Fibroblast of the aortic adventitia (primary cell): ENCODE data around the gene SYNGAP1. TPM values are rescaled to one million over a fixed set of nuclear protein-coding genes. Genes with fewer than 3 reads are reported as not detected.

Experiments used
- DNase-seq: peaks from one replicate; pipeline ENCODE4 v3.0.0-alpha.2; 2010; ENCODE audit warnings: low read depth
- H3K4me3 ChIP-seq: 2 replicates; pipeline ENCODE4 v1.5.1; 2011; ENCODE audit warnings: low read depth, mild to moderate bottlenecking, control low read depth, low read length, moderate library complexity
- total RNA-seq: library from RNA; depleted of rRNA; stranded (reverse); fragments of >200 nt; gene quantifications from 2 replicates; pipeline ENCODE4 v1.2.3, GENCODE V29; 2012; ENCODE audit warnings: low replicate concordance
- TF ChIP-seq, protein P1 (sequence below): IDR thresholded peaks from 2 replicates; pipeline ENCODE4 v1.5.1; 2011; ENCODE audit warnings: mild to moderate bottlenecking, low read length, control low read depth, inconsistent platforms; ENCODE audit not compliant: insufficient read depth

Gene SYNGAP1
- total RNA-seq, 1 donor = 7.6 TPM

DNA sequence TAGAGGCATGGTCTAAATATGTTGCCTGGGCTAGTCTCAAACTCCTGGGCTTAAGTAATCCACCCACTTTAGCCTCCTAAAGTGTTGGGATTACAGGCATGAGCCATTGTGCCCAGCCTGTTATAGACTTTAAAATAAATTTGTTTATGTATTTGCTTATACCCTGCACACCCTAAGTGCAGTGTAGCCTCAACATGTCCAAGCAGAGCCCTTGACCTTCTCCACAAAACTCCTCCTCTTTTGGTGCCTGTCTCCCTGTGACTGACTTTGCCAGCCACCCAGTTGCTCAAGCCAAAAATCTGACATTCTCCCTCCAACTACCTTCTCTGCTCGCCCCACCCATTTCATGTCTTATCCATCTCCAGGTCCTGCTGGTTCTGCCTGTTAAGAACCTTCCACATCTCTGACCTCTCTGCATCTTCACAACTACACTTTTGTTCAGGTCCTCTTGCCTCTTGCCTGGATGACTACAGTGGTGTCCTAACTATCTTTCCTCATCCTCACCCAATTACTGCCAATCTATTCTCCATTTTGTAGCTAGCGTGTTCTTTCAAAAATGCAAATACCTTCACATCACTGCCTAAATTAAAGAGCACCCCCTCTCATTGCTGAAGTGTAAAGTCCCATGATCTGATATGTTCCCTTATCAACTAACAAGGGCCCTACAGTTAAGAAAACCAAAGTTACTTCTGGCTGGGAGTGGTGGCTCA lies 39.4 kb upstream of the SYNGAP1 start:
- no peak for DNase-seq
- H3K4me3 ChIP-seq = no peak overlapping the region
- TF ChIP-seq, protein P1, sequence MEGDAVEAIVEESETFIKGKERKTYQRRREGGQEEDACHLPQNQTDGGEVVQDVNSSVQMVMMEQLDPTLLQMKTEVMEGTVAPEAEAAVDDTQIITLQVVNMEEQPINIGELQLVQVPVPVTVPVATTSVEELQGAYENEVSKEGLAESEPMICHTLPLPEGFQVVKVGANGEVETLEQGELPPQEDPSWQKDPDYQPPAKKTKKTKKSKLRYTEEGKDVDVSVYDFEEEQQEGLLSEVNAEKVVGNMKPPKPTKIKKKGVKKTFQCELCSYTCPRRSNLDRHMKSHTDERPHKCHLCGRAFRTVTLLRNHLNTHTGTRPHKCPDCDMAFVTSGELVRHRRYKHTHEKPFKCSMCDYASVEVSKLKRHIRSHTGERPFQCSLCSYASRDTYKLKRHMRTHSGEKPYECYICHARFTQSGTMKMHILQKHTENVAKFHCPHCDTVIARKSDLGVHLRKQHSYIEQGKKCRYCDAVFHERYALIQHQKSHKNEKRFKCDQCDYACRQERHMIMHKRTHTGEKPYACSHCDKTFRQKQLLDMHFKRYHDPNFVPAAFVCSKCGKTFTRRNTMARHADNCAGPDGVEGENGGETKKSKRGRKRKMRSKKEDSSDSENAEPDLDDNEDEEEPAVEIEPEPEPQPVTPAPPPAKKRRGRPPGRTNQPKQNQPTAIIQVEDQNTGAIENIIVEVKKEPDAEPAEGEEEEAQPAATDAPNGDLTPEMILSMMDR = no peak

DNA sequence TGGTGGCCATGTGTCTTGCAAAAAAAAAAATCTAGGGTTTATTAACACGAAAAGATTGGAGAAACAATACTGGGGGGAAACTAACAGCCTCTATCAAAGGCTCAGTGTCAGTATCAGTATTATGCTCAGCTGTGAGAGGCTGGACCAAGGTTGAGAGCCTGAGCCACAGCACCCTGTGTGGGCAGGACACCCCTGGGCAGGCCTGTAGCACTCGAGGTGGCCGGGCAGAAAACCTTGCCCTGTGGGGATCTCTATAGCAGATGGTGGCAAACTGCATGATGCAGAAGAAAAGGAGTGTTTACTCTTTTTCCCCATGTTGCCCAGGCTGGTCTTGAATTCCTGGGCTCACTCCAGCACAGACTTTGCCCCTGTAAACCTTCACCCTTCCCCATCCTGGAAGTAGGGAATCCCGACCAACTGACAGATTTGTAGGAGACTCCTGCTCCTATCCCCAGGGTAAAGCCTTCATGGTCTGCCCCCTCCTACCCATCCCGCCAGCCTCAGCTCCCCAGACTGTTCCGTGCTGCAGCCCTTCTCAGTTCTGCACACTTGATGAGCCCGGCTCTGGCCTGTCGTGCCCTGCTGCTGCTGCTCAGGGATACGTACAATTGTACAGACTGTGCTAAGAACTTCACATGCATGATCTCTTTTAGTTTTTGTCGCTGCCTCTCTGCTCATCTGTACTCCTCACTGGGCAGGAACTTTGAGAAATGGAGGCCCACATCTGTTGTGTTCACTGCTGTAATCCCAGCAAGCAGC lies 36.3 kb upstream of the SYNGAP1 start:
- TF ChIP-seq, protein P1 = no peak
- no peak for DNase-seq
- no peak overlapping the region for H3K4me3 ChIP-seq

DNA sequence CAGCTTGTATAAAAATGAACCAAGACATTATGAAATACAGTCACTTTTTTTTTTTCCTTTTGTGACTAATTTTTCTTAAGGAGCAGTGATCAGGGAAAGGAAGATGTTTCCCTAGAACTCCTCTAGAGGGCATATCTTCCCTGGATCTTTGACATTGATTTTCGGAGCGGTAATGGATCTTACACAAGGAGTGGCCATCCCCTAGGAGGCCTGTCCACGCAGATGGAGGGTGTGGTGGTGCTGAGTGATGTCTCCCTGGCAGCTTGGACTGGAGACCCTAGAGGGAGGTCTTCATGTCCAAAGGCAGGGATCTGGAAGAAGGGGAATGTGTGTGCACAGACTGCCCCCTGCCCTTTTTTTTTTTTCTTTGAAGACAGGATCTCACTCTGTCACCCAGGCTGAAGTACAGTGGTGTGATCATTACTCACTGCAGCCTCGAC lies 35.3 kb upstream of the SYNGAP1 start:
- DNase-seq = peak; percentile 87
- TF ChIP-seq, protein P1 = peak; percentile 68
- no peak overlapping the region for H3K4me3 ChIP-seq

DNA sequence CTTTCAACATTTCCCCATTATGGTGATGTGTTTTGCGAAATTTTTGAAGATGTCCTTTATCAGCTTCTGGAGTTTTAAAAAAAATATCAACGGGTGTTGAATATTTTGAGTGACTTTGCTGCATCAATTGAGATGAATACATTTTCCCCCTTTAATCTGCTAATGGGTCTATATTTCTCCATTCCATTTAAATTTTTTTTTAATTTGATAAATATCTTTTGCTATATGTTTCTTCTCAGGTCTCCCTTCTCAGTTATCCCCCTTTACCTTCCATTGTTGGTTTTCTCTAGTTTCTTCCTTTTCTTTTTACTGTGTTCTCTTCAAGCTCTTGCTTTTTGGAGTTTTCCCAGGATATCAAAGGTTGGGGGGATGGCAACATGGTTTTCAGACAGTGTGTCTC lies 29.7 kb upstream of the SYNGAP1 start:
- TF ChIP-seq, protein P1 = no peak
- no peak overlapping the region for H3K4me3 ChIP-seq
- DNase-seq = no peak

DNA sequence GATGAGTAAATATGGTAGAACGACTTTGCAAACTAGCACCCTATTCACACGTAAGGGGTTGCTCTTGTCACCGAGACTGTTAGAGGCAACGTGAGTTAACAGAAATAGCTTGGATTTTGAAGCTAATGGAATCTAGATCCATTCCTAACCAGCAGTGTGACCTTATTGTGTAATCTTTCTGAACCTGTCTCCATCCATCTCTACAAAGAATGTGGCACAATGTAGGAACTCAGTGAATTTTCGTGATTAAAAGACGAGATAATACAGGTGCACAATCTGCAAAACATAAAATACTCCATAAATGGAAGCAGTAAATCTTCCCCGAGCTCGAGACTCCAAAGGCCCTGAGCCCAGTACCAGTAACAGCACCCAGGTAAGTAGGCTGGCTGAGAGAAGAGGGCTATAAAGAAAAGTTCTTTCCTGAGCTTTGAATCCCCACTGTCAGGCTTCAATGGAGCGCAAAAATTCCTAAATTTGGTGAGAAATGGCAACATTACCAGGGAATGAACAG lies 29.0 kb upstream of the SYNGAP1 start:
- no peak for DNase-seq
- TF ChIP-seq, protein P1 = no peak
- peak overlapping the region; percentile 51 for H3K4me3 ChIP-seq

DNA sequence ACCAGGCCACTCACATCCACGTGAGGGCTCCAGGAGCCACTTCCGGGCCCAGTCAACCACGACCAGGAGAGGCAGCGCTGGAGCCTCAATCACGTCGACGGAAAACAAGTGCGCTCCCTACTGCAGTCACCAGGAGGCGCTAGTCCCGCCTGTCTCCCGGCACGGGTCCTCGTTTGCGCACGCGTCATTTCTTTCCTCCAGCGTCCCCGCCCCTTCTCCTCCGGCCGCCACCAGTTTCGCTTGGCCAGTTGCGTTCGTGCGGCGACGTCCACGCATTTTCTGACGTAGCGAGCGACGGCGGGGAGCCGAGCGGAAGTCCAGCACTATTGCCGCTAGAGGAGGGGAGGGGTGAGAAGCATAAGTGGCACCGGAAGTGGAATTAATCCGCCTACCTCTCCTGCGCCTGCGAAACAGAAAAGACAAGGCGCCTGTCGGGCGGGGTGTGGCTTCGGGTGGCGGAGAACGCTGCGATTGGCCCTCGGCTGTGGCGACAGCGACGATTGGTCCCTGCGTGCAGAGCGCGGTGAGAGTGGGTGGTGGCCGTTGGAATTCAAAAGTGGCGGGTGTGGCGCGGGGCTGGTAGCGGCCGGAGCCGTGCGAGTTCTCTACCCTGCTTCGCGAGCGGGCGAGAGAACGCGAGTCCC lies 28.5 kb upstream of the SYNGAP1 start, which contains the start of gene KIFC1:
Gene KIFC1, plus strand, starts transcription at position 546 of the 644 bp plus-strand sequence. CDS start 163 bp downstream, outside the sequence.
- H3K4me3 ChIP-seq = peak within 1 kb of the TSS; percentile 93
- TF ChIP-seq, protein P1 = peak; percentile 96
- peak; percentile 100 for DNase-seq
